ENCODE measurements around the gene POLE4.

Gene POLE4

GRCh38 chr2:74958274-74959105, at the start of gene POLE4:
TSS of gene POLE4 (plus strand) at chr2:74958643. CDS start at chr2:74958680, 37 bp downstream.
- peak; percentile 30 to 65 for DNase-seq

GRCh38 chr2:74908748-74909444, 49.5 kb upstream of the POLE4 start:
- no peak for DNase-seq

- DNase-seq = no peak
Observed at GRCh38 chr2:74910245-74910644, 48.2 kb upstream of the POLE4 start.

- no peak for DNase-seq
Observed at GRCh38 chr2:74911061-74911460, 47.4 kb upstream of the POLE4 start.

GRCh38 chr2:74915743-74916142, 42.7 kb upstream of the POLE4 start:
- no peak for DNase-seq

- no peak for DNase-seq
Observed at GRCh38 chr2:74916394-74916793, 42.0 kb upstream of the POLE4 start.

- no peak for DNase-seq
Observed at GRCh38 chr2:74917702-74918619, 40.5 kb upstream of the POLE4 start.

GRCh38 chr2:74919827-74920226, 38.6 kb upstream of the POLE4 start:
- DNase-seq = no peak

GRCh38 chr2:74921236-74921736, 37.2 kb upstream of the POLE4 start:
- DNase-seq = no peak

GRCh38 chr2:74922592-74923227, 35.7 kb upstream of the POLE4 start:
- no peak for DNase-seq

- DNase-seq = no peak
Observed at GRCh38 chr2:74924463-74925265, 33.8 kb upstream of the POLE4 start.

- no peak for DNase-seq
Observed at GRCh38 chr2:74925361-74925786, 33.1 kb upstream of the POLE4 start.

GRCh38 chr2:74927621-74928020, 30.8 kb upstream of the POLE4 start:
- no peak for DNase-seq

GRCh38 chr2:74930811-74931486, 27.5 kb upstream of the POLE4 start:
- DNase-seq = no peak

GRCh38 chr2:74931940-74932339, 26.5 kb upstream of the POLE4 start:
- no peak for DNase-seq

GRCh38 chr2:74935975-74936391, 22.5 kb upstream of the POLE4 start:
- DNase-seq = no peak

GRCh38 chr2:74937221-74937880, 21.1 kb upstream of the POLE4 start:
- no peak for DNase-seq

- no peak for DNase-seq
Observed at GRCh38 chr2:74938264-74938663, 20.2 kb upstream of the POLE4 start.

- no peak for DNase-seq
Observed at GRCh38 chr2:74939919-74940812, 18.3 kb upstream of the POLE4 start.
